HG02571 (cell line): ENCODE data around the gene WNT3A.

Experiments used
- ATAC-seq: cut with Tn5 transposase; IDR thresholded peaks from one replicate; pipeline ENCODE4 v1.9.1; 2021; ENCODE audit warnings: mild to moderate bottlenecking, moderate library complexity; ENCODE audit not compliant: unreplicated experiment

The WNT3A gene

DNA sequence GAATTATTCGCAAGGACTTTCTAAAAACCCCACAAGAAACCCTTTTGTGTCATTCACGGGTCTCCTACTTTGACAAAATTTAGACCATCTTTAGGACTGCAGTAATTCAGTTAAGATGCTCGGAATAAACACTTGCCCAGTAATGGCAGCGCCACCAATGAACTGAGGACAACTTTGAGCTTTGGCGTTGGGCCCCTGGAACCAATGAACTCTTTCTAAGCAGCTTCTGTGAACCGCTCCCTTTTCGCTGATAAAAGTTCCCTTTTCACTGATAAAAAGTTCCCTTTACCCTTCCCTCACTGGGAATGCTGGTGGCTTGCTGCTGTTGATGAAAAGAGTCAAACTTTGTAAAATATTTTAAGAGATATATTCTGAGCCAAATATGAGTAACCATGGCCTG, 103.8 kb downstream of the WNT3A start:
- no peak for ATAC-seq
